Measurements from ENCODE around the gene LINGO1. TPM values are rescaled to one million over a fixed set of nuclear protein-coding genes. Genes with fewer than 3 reads are reported as not detected.

The LINGO1 gene
- total and polyA plus RNA-seq, 2 of the 8 experiments (the other 6 are each of a cell fraction or from before 2014, with no cell fraction given), result 57.1 to 114 TPM

DNA sequence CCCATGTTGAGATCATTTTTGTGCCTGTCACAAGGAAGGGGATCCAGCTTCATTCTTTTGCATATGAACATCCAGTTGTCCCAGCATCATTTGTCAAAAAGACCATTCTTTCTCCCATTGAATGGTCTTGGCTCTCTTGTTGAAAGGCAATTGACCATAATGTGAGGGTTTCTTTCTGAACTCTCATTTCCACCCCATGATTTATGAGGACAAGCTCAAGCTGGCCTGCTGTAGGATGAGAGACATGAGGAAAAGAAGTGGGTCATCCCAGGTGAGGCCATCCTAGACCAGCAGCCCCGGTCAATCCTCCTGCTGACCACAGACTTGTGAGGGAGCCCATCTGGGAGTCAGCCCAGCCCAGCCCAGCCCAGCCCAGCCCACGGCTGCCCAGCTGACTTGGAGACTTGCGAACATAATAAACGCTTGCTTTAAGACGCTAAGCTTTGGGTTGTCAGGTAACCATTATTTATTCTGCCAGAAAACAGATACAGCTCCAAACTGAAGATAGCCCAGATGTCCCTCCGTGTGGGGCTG lies 69.0 kb downstream of the LINGO1 start:
- H3K36me3 ChIP-seq (ENCODE audit: control insufficient read depth in 2 of 4, insufficient read depth in 4 of 4, low read length in 3 of 4), result no peaks in the 10 kb centered on the region
- H3K79me1 ChIP-seq (ENCODE audit: low read depth, low read length), result no peaks in the 10 kb centered on the region
- H3K4me1 ChIP-seq (replicated peaks in 1 of 4; ENCODE audit: control insufficient read depth in 3 of 4, insufficient read depth in 4 of 4, low read length in 3 of 4), result peaks cover 0 to 7% (median 5%) of the 10 kb centered on the region in 4 experiments; a peak in 4 of 7 replicates

More for the DNA sequence above, 69.0 kb downstream of the LINGO1 start:
- no peak overlapping the region for H4K8ac ChIP-seq (ENCODE audit: extremely low read depth, insufficient read depth, low read length)
- H3K9me3 ChIP-seq (ENCODE audit: insufficient read depth in 2 of 2, low read depth in 1 of 2, low read length in 1 of 2), result no peaks in the 10 kb centered on the region
- TF ChIP-seq SP4 (IDR thresholded peaks at IDR 0.05; ENCODE audit: low read length) (no peak), SAP30 (IDR thresholded peaks at IDR 0.05; ENCODE audit: insufficient read depth, insufficient replicate concordance, low read length) (no peak), BCL11A (IDR thresholded peaks at IDR 0.05; ENCODE audit: low read depth in 2 of 2, low read length in 2 of 2) (no peak), RBBP5 (IDR thresholded peaks at IDR 0.05; ENCODE audit: borderline replicate concordance, low read depth, low read length) (no peak), SIN3A (conservative IDR thresholded peaks at IDR 0.05 in 1 of 2, IDR thresholded peaks at IDR 0.05 in 1 of 2; ENCODE audit: low read depth in 1 of 2, low read length in 2 of 2) (no peak), CREB1 (IDR thresholded peaks at IDR 0.05) (no peak), SP2 (IDR thresholded peaks at IDR 0.05; ENCODE audit: low read length) (no peak), KDM5A (IDR thresholded peaks at IDR 0.05; ENCODE audit: low read length) (no peak)
- no peaks in the 10 kb centered on the region for H4K20me1 ChIP-seq (replicated peaks in 1 of 2; ENCODE audit: control insufficient read depth in 1 of 2, insufficient read depth in 2 of 2, low read length in 2 of 2)
- no peak overlapping the region for H3K56ac ChIP-seq (replicated peaks; ENCODE audit: insufficient read length, low read depth, low read length)
- WGBS, 2 experiments (ENCODE audit: extremely low coverage in 1 of 2, insufficient coverage in 1 of 2, insufficient read length in 1 of 2, insufficient replicate concordance in 2 of 2, low coverage in 1 of 2, low lambda C conversion rate in 2 of 2, missing lambda C conversion rate in 1 of 2), result 84% methylated on average over 6 of the region's 6 CpGs; no CpG with 5 or more reads in 1 of the 2 experiments
- H3K27me3 ChIP-seq (replicated peaks in 1 of 4; ENCODE audit: control insufficient read depth in 3 of 4, extremely low read depth in 1 of 4, insufficient read depth in 3 of 4, low read length in 3 of 4), result no peaks in the 10 kb centered on the region
- H2BK15ac ChIP-seq (ENCODE audit: low read length), result no peak overlapping the region
- no peak overlapping the region for H3K4ac ChIP-seq (replicated peaks; ENCODE audit: insufficient read length, low read depth, low read length)
- H2AK5ac ChIP-seq (ENCODE audit: low read depth, low read length), result no peak overlapping the region
- H2BK20ac ChIP-seq (ENCODE audit: low read length), result no peak overlapping the region
- H3K4me2 ChIP-seq (ENCODE audit: insufficient read depth in 1 of 2, low read depth in 2 of 2, low read length in 2 of 2), result no peak overlapping the region
- H3K18ac ChIP-seq (ENCODE audit: extremely low read depth, low read length), result no peak overlapping the region
- H2BK12ac ChIP-seq (ENCODE audit: low read depth, low read length), result no peak overlapping the region
- H3K23ac ChIP-seq (ENCODE audit: insufficient read length), result no peak overlapping the region
- H2AFZ ChIP-seq (ENCODE audit: low read length), result no peak overlapping the region
- no peak overlapping the region for H4K91ac ChIP-seq (replicated peaks; ENCODE audit: insufficient read length, low read length)
- H3K27ac ChIP-seq (ENCODE audit: low read depth, low read length), result no peak overlapping the region
- no peak overlapping the region for H3K9ac ChIP-seq (replicated peaks in 1 of 4; ENCODE audit: extremely low read depth in 1 of 4, low read depth in 3 of 4, low read length in 3 of 4)
- H2BK120ac ChIP-seq (replicated peaks; ENCODE audit: low read depth, low read length), result no peak overlapping the region
- ChIA-PET CTCF (ENCODE audit: partially characterized antibody) (interaction anchor here (0.7 to 1.3 kb wide), 7 partner anchors 14 to 451 kb away, joined by 3 read pairs; no protein-coding TSS in a partner anchor), POLR2A (ENCODE audit: partially characterized antibody) (no interaction called here)
- H3K14ac ChIP-seq (ENCODE audit: insufficient read length), result no peak overlapping the region
- no peak overlapping the region for H3K4me3 ChIP-seq (ENCODE audit: extremely low read depth in 1 of 4, insufficient read depth in 2 of 4, low read depth in 3 of 4, low read length in 4 of 4)
- H3K23me2 ChIP-seq (ENCODE audit: low read depth, low read length), result no peaks in the 10 kb centered on the region; the same call in 1 of the 2 replicates
- H2BK5ac ChIP-seq (ENCODE audit: low read depth, low read length), result no peak overlapping the region
- H3K79me2 ChIP-seq (ENCODE audit: control insufficient read depth in 1 of 2, insufficient read depth in 2 of 2, low read length in 2 of 2), result no peaks in the 10 kb centered on the region
- DNase-seq (ENCODE audit: low read depth in 1 of 2, low spot score in 2 of 2), result no peak
- FAIRE-seq, result no peak
- no peak overlapping the region for H4K5ac ChIP-seq (ENCODE audit: insufficient read length, low read depth, low read length)

Measured in H1 (cell line).